Measurements from ENCODE around the gene ARHGEF40.
A peak's percentile ranks its signal among the peaks of the same experiment; 100 is the strongest.

ARHGEF40 gene

GRCh38 chr14:21070083-21070609 is at the start of gene ARHGEF40:
Gene ARHGEF40 (plus strand): TSS chr14:21070304. CDS start chr14:21070397, 93 bp downstream.
- peak; percentile 39 for DNase-seq

GRCh38 chr14:21020977-21021545 is 49.0 kb upstream of the ARHGEF40 start:
- DNase-seq, result no peak

- DNase-seq, result no peak
Measured at GRCh38 chr14:21022686-21023085, 47.4 kb upstream of the ARHGEF40 start.

- DNase-seq, result no peak
Measured at GRCh38 chr14:21023174-21023573, 46.9 kb upstream of the ARHGEF40 start.

GRCh38 chr14:21023817-21024584 is 46.1 kb upstream of the ARHGEF40 start:
- peak; percentile 33 for DNase-seq

- peak; percentile 83 for DNase-seq
Measured at GRCh38 chr14:21024585-21025370, 45.3 kb upstream of the ARHGEF40 start, which contains the start of gene NDRG2. Gene NDRG2 (minus strand): TSS chr14:21025061. CDS start chr14:21023315, 1,746 bp downstream.

GRCh38 chr14:21025371-21026273 is 44.5 kb upstream of the ARHGEF40 start:
- no peak for DNase-seq

- no peak for DNase-seq
Measured at GRCh38 chr14:21026274-21026987, 43.7 kb upstream of the ARHGEF40 start.

GRCh38 chr14:21026988-21027315 is 43.2 kb upstream of the ARHGEF40 start:
- no peak for DNase-seq

- no peak for DNase-seq
Measured at GRCh38 chr14:21029917-21030316, 40.2 kb upstream of the ARHGEF40 start, which contains the start of gene TPPP2. Gene TPPP2 (plus strand): TSS chr14:21030217. CDS start chr14:21030582, 365 bp downstream.

- DNase-seq, result no peak
Measured at GRCh38 chr14:21030531-21030930, 39.6 kb upstream of the ARHGEF40 start.

GRCh38 chr14:21032326-21033132 is 37.6 kb upstream of the ARHGEF40 start:
- DNase-seq, result no peak

GRCh38 chr14:21033133-21033698 is 36.9 kb upstream of the ARHGEF40 start:
- DNase-seq, result no peak

- DNase-seq, result no peak
Measured at GRCh38 chr14:21034707-21035106, 35.4 kb upstream of the ARHGEF40 start, which contains the start of gene RNASE13. Gene RNASE13 (minus strand): TSS chr14:21034807. CDS start chr14:21034288, 519 bp downstream.

- no peak for DNase-seq
Measured at GRCh38 chr14:21036751-21037150, 33.4 kb upstream of the ARHGEF40 start.

- DNase-seq, result no peak
Measured at GRCh38 chr14:21037156-21037555, 32.9 kb upstream of the ARHGEF40 start.

- no peak for DNase-seq
Measured at GRCh38 chr14:21038441-21039422, 31.4 kb upstream of the ARHGEF40 start.

- no peak for DNase-seq
Measured at GRCh38 chr14:21039585-21040369, 30.3 kb upstream of the ARHGEF40 start.
